ENCODE data around the gene SH2B2.

The SH2B2 gene

GRCh38 chr7:102286237-102287110 is at the start of gene SH2B2:
Gene SH2B2 (plus strand): TSS chr7:102286868. CDS start chr7:102300551, 13,683 bp downstream.
- H3K9me3 ChIP-seq (ENCODE audit: control insufficient read depth, insufficient read depth, low read length) = no peaks in the 10 kb centered on the region
- H3K36me3 ChIP-seq (ENCODE audit: control insufficient read depth, insufficient read depth, low read length) = no peaks in the 10 kb centered on the region
- 0 out of 2 replicates have a peak, but pooled peaks cover 6% of the 10 kb centered on the region for H3K4me1 ChIP-seq (ENCODE audit: control insufficient read depth, insufficient read depth, low read length)
- peak within 1 kb of the TSS; percentile 87 for H3K4me3 ChIP-seq (ENCODE audit: low read depth, low read length)
- H3K27me3 ChIP-seq (ENCODE audit: control insufficient read depth, insufficient read depth, low read length) = peaks cover 15% of the 10 kb centered on the region; the same call in 1 of the 2 replicates
- peak within 1 kb of the TSS; percentile 77 for H3K9ac ChIP-seq (ENCODE audit: low read depth, low read length)
- peak within 1 kb of the TSS; percentile 66 for H3K27ac ChIP-seq (ENCODE audit: low read depth, low read length)

DNA sequence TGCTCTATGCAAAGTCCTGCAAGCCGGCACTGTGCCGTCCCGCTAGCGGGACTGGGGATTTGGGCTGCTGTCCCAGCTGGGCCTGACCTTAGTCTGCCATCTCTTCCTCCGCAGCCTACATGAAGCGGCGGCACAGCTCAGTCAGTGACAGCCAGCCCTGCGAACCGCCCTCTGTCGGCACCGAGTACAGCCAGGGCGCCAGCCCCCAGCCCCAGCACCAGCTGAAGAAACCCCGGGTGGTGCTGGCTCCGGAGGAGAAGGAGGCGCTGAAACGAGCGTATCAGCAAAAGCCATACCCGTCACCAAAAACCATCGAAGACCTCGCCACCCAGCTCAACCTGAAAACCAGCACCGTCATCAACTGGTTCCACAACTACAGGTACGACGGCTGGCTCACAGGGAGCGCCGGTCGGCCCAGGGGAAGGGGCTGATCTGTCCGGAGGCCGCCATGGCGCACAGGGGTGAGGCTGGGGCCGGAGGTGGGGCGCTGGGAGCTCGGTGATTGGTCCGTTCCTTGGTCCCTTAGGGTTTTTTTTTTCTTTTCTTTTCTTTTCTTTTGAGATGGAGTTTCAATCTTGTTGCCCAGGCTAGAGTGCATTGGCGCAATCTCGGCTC is 47.4 kb upstream of the SH2B2 start:
- peaks cover 37% of the 10 kb centered on the region for H3K36me3 ChIP-seq (ENCODE audit: control insufficient read depth, insufficient read depth, low read length)
- H3K4me3 ChIP-seq (ENCODE audit: low read depth, low read length) = no peak overlapping the region
- H3K4me1 ChIP-seq (ENCODE audit: control insufficient read depth, insufficient read depth, low read length) = no peaks in the 10 kb centered on the region
- no peaks in the 10 kb centered on the region for H3K9me3 ChIP-seq (ENCODE audit: control insufficient read depth, insufficient read depth, low read length)
- H3K27me3 ChIP-seq (ENCODE audit: control insufficient read depth, insufficient read depth, low read length) = no peaks in the 10 kb centered on the region
- no peak overlapping the region for H3K27ac ChIP-seq (ENCODE audit: low read depth, low read length)
- no peak overlapping the region for H3K9ac ChIP-seq (ENCODE audit: low read depth, low read length)

- Histone ChIP-seq H3K27me3 (ENCODE audit: control insufficient read depth, insufficient read depth, low read length) (no peaks in the 10 kb centered on the region), H3K9me3 (ENCODE audit: control insufficient read depth, insufficient read depth, low read length) (no peaks in the 10 kb centered on the region), H3K4me3 (ENCODE audit: low read depth, low read length) (no peak overlapping the region), H3K4me1 (ENCODE audit: control insufficient read depth, insufficient read depth, low read length) (no peaks in the 10 kb centered on the region), H3K9ac (ENCODE audit: low read depth, low read length) (no peak overlapping the region), H3K36me3 (ENCODE audit: control insufficient read depth, insufficient read depth, low read length) (peaks cover 29% of the 10 kb centered on the region), H3K27ac (ENCODE audit: low read depth, low read length) (no peak overlapping the region)
These were observed 45.2 kb upstream of the SH2B2 start for GRCh38 chr7:102241431-102241830.

GRCh38 chr7:102244601-102245000 is 42.1 kb upstream of the SH2B2 start:
- H3K9ac ChIP-seq (ENCODE audit: low read depth, low read length) = no peak overlapping the region

GRCh38 chr7:102248081-102248455 is 38.6 kb upstream of the SH2B2 start:
- peaks cover 17% of the 10 kb centered on the region for H3K36me3 ChIP-seq (ENCODE audit: control insufficient read depth, insufficient read depth, low read length)
- H3K4me1 ChIP-seq (ENCODE audit: control insufficient read depth, insufficient read depth, low read length) = 0 out of 2 replicates have a peak, but pooled peaks cover 2% of the 10 kb centered on the region
- no peaks in the 10 kb centered on the region for H3K9me3 ChIP-seq (ENCODE audit: control insufficient read depth, insufficient read depth, low read length)
- H3K27me3 ChIP-seq (ENCODE audit: control insufficient read depth, insufficient read depth, low read length) = no peaks in the 10 kb centered on the region
- no peak overlapping the region for H3K4me3 ChIP-seq (ENCODE audit: low read depth, low read length)
- H3K27ac ChIP-seq (ENCODE audit: low read depth, low read length) = no peak overlapping the region
- H3K9ac ChIP-seq (ENCODE audit: low read depth, low read length) = no peak overlapping the region

More at GRCh38 chr7:102244601-102245000, 42.1 kb upstream of the SH2B2 start:
- no peak overlapping the region for H3K4me3 ChIP-seq (ENCODE audit: low read depth, low read length)
- H3K4me1 ChIP-seq (ENCODE audit: control insufficient read depth, insufficient read depth, low read length) = no peaks in the 10 kb centered on the region
- H3K36me3 ChIP-seq (ENCODE audit: control insufficient read depth, insufficient read depth, low read length) = peaks cover 24% of the 10 kb centered on the region
- no peak overlapping the region for H3K27ac ChIP-seq (ENCODE audit: low read depth, low read length)
- no peaks in the 10 kb centered on the region for H3K9me3 ChIP-seq (ENCODE audit: control insufficient read depth, insufficient read depth, low read length)
- H3K27me3 ChIP-seq (ENCODE audit: control insufficient read depth, insufficient read depth, low read length) = no peaks in the 10 kb centered on the region

GRCh38 chr7:102248456-102249395 is 37.9 kb upstream of the SH2B2 start:
- Histone ChIP-seq H3K27me3 (ENCODE audit: control insufficient read depth, insufficient read depth, low read length) (no peaks in the 10 kb centered on the region), H3K36me3 (ENCODE audit: control insufficient read depth, insufficient read depth, low read length) (peaks cover 17% of the 10 kb centered on the region), H3K4me1 (ENCODE audit: control insufficient read depth, insufficient read depth, low read length) (0 out of 2 replicates have a peak, but pooled peaks cover 2% of the 10 kb centered on the region), H3K9ac (ENCODE audit: low read depth, low read length) (no peak overlapping the region), H3K4me3 (ENCODE audit: low read depth, low read length) (no peak overlapping the region), H3K9me3 (ENCODE audit: control insufficient read depth, insufficient read depth, low read length) (no peaks in the 10 kb centered on the region), H3K27ac (ENCODE audit: low read depth, low read length) (no peak overlapping the region)

DNA sequence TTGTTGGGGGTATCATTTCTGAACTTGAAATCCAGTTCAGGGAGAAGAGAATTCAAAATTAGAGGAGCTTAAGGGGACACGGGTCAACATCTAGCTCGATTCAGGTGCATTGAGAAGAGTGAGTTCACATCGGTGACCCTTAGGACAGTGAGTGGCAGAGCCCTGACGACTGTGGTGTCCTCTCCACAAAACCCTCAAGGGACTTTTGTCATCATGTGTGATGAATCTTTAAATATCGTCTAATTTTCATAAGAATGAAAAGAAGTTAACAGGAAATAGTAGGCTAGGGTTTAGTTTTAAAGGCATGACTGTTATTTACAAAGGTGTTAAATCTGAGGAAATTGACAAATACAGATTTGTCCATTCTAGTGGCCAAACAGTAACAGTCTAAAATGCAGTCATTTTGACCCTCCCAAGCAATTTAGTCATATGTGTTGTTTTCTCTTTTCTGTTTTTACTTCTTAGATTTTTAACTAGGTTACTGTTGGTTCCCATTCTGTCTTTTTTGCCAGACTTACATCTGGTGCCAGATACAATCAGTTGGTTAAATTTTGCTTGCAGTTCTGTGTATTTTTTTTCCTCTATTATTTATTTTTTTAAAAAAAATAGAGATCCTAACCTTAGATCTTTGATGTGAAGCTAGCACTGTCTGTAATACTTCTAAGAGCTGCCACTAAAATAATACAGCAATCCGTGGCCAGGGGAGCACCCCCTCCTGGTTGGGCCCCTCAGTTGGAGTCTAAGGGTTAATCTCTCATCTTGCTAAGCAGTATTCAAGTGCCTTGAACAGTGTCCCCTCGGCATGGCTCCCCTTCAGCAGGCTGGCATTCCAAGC is 34.9 kb upstream of the SH2B2 start:
- Histone ChIP-seq H3K4me3 (ENCODE audit: low read depth, low read length) (no peak overlapping the region), H3K9me3 (ENCODE audit: control insufficient read depth, insufficient read depth, low read length) (no peaks in the 10 kb centered on the region), H3K9ac (ENCODE audit: low read depth, low read length) (no peak overlapping the region), H3K4me1 (ENCODE audit: control insufficient read depth, insufficient read depth, low read length) (0 out of 2 replicates have a peak, but pooled peaks cover 2% of the 10 kb centered on the region), H3K27me3 (ENCODE audit: control insufficient read depth, insufficient read depth, low read length) (no peaks in the 10 kb centered on the region), H3K27ac (ENCODE audit: low read depth, low read length) (no peak overlapping the region), H3K36me3 (ENCODE audit: control insufficient read depth, insufficient read depth, low read length) (peaks cover 12% of the 10 kb centered on the region)

- Histone ChIP-seq H3K27me3 (ENCODE audit: control insufficient read depth, insufficient read depth, low read length) (no peaks in the 10 kb centered on the region), H3K36me3 (ENCODE audit: control insufficient read depth, insufficient read depth, low read length) (peaks cover 12% of the 10 kb centered on the region), H3K4me3 (ENCODE audit: low read depth, low read length) (no peak overlapping the region), H3K9ac (ENCODE audit: low read depth, low read length) (no peak overlapping the region), H3K9me3 (ENCODE audit: control insufficient read depth, insufficient read depth, low read length) (no peaks in the 10 kb centered on the region), H3K27ac (ENCODE audit: low read depth, low read length) (no peak overlapping the region), H3K4me1 (ENCODE audit: control insufficient read depth, insufficient read depth, low read length) (0 out of 2 replicates have a peak, but pooled peaks cover 2% of the 10 kb centered on the region)
These were observed 34.2 kb upstream of the SH2B2 start for GRCh38 chr7:102252366-102252982.

- no peak overlapping the region for H3K4me3 ChIP-seq (ENCODE audit: low read depth, low read length)
- peaks cover 12% of the 10 kb centered on the region for H3K36me3 ChIP-seq (ENCODE audit: control insufficient read depth, insufficient read depth, low read length)
- no peaks in the 10 kb centered on the region for H3K27me3 ChIP-seq (ENCODE audit: control insufficient read depth, insufficient read depth, low read length)
- 0 out of 2 replicates have a peak, but pooled peaks cover 2% of the 10 kb centered on the region for H3K4me1 ChIP-seq (ENCODE audit: control insufficient read depth, insufficient read depth, low read length)
- H3K9me3 ChIP-seq (ENCODE audit: control insufficient read depth, insufficient read depth, low read length) = no peaks in the 10 kb centered on the region
- no peak overlapping the region for H3K27ac ChIP-seq (ENCODE audit: low read depth, low read length)
- H3K9ac ChIP-seq (ENCODE audit: low read depth, low read length) = no peak overlapping the region
These were observed 33.3 kb upstream of the SH2B2 start for GRCh38 chr7:102253066-102253972.
